Erythroblast (primary cell): ENCODE results near the gene NGB.

Experiments used
- GATA1 ChIP-seq: IDR thresholded peaks from 2 replicates; pipeline ENCODE4 v1.6.1; 2011; ENCODE audit warnings: low read depth, mild to moderate bottlenecking, control low read depth, low read length, moderate library complexity
- POLR2A ChIP-seq: IDR thresholded peaks from 2 replicates; pipeline ENCODE4 v1.6.1; 2011; ENCODE audit warnings: mild to moderate bottlenecking, low read length

DNA sequence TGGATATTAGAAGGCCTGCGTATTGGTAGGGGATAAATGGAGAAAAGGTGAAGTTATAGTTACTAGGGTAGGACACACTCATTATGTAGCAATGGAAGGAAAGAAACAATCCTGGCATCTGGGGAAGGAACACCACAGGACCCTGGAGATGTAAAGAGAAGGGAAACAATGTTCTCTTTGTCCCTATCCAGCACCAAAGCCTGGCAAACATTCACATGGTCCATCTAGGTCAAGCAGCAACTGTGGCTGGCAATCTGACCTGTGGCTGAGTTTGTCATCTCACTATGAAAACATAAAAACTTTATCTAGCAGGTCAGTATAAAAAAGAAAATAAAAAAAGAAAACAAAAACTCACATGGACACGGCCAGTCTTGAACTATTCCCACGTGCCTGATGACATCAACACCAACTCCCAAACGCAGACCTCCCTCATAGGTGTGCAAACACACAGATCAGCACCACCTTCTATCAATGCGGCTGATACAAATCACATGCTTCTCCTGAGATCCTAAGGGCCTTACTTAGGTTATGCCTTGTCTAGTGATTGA is 47.1 kb upstream of the NGB start:
- TF ChIP-seq POLR2A = no peak
- TF ChIP-seq GATA1 = no peak
